Kasumi-1 (cell line): ENCODE data around the gene KIF3A.
A peak's percentile ranks its signal among the peaks of the same experiment; 100 is the strongest.

Experiments
- DNase-seq, 2 experiments: peaks; one replicate each; lab custom pipeline; 2025; lab: John Stamatoyannopoulos, UW

KIF3A gene

GRCh38 chr5:132753135-132753987, 16.0 kb upstream of the KIF3A start:
- no peak for DNase-seq

DNA sequence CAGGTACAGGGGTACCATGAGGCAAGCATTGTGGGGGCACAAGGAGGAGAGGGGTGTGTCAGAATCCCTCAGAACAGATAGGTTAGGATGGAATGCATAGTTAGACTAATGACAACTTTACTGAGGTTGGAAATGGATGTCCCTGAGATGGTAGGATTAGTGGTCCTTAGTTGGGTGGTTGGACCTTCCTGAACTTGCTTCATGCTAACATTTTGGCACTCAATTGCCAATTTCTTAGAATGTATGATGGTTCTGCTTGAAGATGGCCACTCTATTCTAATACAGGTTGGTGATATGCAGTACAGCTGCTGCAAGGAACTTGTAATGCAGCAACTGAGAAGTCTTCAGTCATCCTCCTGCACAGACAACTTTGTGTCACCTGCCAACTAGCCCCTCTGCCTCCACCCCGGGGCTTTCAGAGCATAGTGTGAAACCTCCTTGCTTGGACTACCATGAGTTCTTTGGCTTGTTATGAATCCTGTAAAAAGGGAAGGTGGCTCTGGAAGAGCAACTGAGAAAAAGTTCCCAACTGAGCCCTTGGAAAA, 15.3 kb upstream of the KIF3A start:
- DNase-seq = no peak

DNA sequence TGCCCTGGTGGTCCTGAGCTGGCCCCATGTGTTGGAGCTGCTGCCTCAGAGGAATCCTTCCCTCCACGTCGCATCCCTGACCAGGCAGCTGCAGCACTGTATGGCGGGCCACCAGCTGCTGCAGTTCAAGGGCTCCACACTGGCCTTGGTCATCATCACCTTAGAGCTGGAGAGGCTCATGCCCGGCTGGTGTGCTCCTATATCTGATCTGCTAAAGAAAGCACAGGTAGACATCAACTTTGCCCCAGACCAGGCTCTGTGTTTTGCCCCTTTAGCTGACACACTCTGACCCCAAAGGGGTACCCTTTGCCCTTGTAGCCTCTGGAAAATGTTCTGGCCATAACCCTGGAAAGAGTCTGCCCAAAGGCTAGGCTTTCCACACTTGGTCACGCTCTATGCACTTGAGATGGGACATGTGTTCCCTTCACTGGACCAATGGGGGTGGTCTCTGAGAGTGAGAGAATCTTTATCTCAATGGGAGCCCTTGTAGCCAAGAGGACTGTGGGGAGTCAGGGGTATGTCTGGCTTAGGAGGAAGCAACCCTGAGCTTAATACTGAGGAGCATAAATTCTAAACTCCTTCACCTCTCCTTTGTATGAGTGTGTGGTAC, 14.7 kb upstream of the KIF3A start:
- no peak for DNase-seq

- DNase-seq = no peak
Observed at GRCh38 chr5:132751444-132751843, 14.1 kb upstream of the KIF3A start.

DNA sequence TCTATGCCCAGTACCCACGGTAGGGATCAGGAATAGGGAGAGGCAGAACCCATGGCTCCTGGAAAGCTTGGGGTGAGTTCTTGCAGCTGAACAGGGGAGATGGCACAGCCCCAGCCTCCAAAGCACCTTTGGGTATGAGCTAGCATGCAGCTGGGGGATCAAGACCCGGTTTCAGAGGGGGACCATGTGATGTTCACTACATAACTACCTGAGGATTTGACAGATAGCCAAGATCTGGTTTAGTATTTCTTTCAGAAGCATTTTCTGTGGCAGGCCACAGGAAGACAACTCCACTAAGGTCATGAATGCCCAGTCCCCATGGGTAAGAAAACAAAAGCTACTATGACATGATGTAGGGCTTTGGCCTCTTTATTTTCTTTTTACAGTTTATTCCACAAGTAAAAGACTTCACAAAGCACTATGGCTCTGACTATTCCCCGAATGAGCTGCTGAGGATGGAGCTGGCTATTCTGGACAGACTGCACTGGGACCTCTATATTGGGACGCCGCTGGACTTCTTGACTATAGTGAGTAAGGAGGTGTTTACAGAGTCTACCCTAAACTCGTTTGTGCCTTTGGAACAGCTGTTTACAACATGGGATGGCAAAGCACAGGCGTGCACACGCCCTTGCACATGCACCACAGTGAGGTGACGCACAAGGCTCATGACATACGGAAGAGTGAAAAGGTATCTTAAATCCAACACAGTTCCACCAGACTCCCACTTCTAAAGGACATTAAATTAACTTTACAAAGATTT, 13.3 kb upstream of the KIF3A start:
- no peak for DNase-seq

- no peak for DNase-seq
Observed at GRCh38 chr5:132749506-132749905, 12.2 kb upstream of the KIF3A start.

DNA sequence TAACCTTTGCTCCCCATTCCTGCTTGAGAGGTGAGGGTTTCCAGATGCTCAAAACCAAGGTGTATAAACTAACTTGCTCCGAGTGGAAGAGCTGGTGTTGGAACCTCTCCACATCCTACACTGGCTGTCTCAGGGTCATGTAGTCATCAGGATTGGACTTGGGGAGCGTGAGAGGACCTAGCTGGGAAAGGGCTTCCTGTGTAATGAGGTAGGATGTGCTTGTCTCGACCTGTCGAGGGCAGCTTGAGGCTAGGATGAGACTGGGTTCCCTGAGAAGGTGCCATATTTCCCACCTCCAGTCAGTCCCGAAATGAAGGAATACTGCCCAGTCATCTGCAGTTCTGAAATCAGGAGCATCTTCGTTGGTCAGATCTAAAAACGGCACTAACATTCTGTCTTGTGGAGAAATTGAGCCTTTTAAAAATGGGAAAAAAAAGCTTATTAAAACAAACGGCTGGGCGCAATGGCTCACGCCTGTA, 11.2 kb upstream of the KIF3A start:
- DNase-seq = no peak

GRCh38 chr5:132747616-132748440, 10.5 kb upstream of the KIF3A start:
- DNase-seq = no peak

DNA sequence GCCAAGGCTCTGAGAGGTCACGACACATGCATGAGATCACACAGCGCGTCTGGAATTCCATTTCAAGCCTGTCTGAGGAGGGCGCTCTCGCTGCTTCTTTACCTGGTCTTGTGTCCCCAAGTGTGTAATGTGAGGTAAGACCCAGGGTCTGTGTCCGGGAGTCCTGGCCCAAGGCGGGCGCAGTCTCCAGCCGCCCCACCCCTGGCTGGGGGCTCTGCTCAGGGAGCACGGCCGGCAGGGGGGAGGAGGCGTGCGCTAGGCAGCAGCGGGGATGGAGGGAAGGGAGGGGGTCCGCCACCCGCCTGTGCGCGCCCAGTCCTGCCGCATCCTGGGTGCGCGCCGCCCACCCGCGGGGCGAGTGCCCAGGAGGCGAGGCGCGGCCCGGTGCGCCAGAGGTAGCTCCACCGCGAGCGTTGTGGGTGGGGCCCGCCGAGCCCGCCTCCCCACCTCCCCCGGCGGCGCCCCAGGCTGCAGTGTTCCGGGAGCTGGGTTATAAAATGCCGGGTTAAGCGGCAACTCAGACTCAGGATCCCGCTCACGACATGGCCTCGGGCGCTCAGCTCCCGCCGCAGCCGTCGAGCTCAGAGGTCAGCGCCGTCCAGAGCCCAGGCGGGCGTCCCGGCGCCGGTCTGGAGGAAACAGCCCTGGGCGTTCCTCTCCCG, 9.7 kb upstream of the KIF3A start, which contains the start of gene CCNI2:
Gene CCNI2, plus strand, starts transcription at position 473 of the 662 bp plus-strand sequence. Its CDS starts 70 bp downstream, at position 543.
- peak in 1 of 2 experiments; percentile 36 for DNase-seq

GRCh38 chr5:132746592-132746953, 9.2 kb upstream of the KIF3A start:
- no peak for DNase-seq

- DNase-seq = no peak
Observed at GRCh38 chr5:132744659-132745058, 7.3 kb upstream of the KIF3A start.

- no peak for DNase-seq
Observed at GRCh38 chr5:132742626-132743025, 5.3 kb upstream of the KIF3A start.

DNA sequence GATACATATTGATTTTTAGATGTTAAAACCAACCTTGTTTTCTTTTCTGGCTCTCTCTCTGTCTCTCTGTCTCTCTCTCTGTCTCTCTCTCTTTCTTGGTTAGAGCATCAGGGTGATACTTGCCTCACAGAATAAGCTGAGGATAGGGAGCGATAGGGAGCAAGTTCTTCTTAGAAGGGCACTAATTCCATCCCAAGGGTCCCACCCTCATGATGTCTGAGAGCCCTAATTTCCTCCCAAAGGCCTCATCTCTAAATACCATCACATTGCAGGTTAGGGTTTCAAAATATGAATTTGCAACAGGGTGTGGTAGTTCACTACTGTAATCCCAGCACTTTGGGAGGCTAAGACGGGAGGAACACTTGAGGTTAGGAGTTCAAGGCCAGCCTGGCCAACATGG, 4.8 kb upstream of the KIF3A start:
- no peak for DNase-seq

GRCh38 chr5:132739232-132739631, 1.9 kb upstream of the KIF3A start:
- no peak for DNase-seq

DNA sequence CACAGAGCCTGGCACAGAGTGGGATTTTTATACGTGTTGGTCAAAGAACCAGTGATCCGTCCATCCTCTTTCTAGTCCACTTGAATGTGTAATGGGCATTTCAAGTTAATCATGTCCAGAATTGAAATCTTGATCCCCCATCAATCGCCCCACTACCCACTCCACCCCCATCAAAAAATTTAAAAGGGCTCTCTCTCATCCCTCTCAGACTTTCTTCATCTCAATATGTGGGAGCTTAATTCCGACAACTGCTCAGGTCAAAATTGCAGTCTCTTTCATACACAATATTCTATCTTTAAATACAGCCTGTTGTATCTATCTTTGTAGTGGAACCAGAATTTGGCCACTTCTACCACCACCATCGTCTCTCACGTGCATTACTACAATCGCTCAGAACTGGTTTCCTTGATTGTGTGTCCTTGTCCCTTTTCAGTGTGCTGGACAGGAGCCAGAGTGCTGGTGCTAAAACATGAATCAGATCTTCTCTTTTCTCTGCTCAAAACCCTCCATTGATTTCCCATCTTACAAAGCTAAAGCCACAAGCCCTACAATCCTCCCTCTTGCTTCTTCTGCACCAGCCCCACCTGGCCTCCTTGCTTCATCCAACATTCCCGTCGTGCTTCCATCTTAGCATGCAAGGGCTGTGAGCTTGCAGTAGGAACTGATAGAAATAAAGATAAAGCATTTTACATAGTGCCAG, 786 bp upstream of the KIF3A start:
- DNase-seq = no peak

DNA sequence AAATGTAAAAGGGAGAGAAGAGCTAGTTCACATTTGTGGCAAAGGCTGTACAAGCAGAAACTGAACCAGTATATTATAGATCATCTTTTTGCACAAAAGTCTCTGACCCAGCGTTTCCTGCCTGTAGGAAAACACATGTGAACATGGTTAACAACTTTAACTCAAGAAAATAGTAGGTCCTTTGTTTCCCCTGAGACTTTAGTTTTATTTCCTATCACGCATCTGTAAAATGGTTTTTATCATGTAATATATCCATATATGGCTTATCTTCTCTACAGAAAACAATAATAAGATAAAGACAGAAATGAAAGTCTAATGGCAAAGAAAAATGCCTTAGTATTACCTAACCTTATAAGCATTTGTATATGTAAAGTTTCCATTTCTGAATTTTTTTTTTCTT, 2.7 kb downstream of the KIF3A start:
- DNase-seq = no peak

DNA sequence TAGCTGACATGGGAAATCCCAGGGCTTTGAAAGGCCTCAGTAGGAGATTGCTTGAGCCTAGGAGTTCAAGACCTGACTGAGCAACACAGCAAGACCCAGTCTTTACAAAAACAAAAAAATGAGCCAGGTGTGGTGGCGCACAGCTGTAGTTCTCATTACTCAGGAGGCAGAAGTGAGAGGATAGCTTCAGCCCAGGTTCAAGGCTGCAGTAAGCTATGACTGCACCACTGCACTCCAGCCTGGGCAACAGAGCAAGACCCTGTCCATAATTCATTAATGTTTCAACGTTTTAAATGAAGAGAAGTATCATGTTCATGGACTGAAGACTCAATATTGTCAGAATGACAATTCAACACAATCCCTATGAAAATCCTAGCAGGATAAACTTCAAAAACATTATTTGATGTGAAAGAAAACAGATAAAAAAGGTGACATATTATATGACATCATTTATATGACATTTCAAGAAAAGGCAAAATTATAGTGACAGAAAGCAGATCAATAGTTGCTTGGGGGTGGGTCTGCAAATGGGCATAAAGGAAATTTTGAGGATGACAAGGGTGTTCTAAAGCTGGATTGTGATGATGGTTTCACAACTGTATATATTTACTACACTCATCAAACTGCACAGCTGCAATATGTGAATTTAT, 3.7 kb downstream of the KIF3A start:
- no peak for DNase-seq

DNA sequence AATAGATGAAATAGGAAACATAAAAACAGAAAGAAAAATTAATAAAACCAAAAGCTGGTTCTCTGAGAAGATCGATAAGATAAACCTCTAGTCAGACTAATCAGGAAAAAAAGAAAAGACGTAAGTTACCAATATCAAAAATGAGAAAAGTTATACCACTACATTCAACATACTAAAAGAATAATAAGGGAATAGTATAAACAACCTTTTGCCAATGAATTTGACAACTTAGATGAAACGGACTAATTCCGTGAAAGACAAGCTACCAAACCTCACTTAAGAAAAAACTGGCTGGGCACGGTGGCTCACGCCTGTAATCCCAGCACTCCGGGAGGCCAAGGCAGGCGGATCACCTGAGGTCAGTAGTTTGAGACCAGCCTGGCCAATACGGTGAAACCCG, 7.5 kb downstream of the KIF3A start:
- no peak for DNase-seq

GRCh38 chr5:132725745-132726144, 11.6 kb downstream of the KIF3A start:
- DNase-seq = no peak
